NCI-H82 treated with DMSO at 0.1 percent for 48 hours (cell line): ENCODE results near the gene NR3C1.

Source experiments
- DNase-seq: peaks from one replicate; lab custom pipeline; 2025; ENCODE audit not compliant: unreplicated experiment; lab: John Stamatoyannopoulos, UW

NR3C1 gene

GRCh38 chr5:143315214-143315613, 88.3 kb downstream of the NR3C1 start:
- no peak for DNase-seq

- no peak for DNase-seq
These were observed 88.8 kb downstream of the NR3C1 start for GRCh38 chr5:143314659-143315058.

GRCh38 chr5:143314099-143314498, 89.4 kb downstream of the NR3C1 start:
- no peak for DNase-seq

- no peak for DNase-seq
These were observed 90.1 kb downstream of the NR3C1 start for GRCh38 chr5:143313298-143313852.

GRCh38 chr5:143312822-143313221, 90.7 kb downstream of the NR3C1 start:
- DNase-seq, result no peak

GRCh38 chr5:143311955-143312354, 91.5 kb downstream of the NR3C1 start:
- no peak for DNase-seq

- DNase-seq, result no peak
These were observed 92.1 kb downstream of the NR3C1 start for GRCh38 chr5:143311428-143311827.

GRCh38 chr5:143309661-143310431, 93.6 kb downstream of the NR3C1 start:
- no peak for DNase-seq

GRCh38 chr5:143308731-143309130, 94.8 kb downstream of the NR3C1 start:
- no peak for DNase-seq

- no peak for DNase-seq
These were observed 97.4 kb downstream of the NR3C1 start for GRCh38 chr5:143306040-143306439.

GRCh38 chr5:143304836-143305475, 98.5 kb downstream of the NR3C1 start:
- DNase-seq, result no peak

- peak; percentile 2 for DNase-seq
These were observed 101.0 kb downstream of the NR3C1 start for GRCh38 chr5:143302341-143303045.

- no peak for DNase-seq
These were observed 105.7 kb downstream of the NR3C1 start for GRCh38 chr5:143297756-143298155.

- DNase-seq, result no peak
These were observed 113.4 kb downstream of the NR3C1 start for GRCh38 chr5:143290125-143290524.

- DNase-seq, result no peak
These were observed 119.0 kb downstream of the NR3C1 start for GRCh38 chr5:143284521-143284920.

GRCh38 chr5:143284002-143284401, 119.5 kb downstream of the NR3C1 start:
- no peak for DNase-seq

GRCh38 chr5:143281226-143281625, 122.3 kb downstream of the NR3C1 start:
- no peak for DNase-seq

- no peak for DNase-seq
These were observed 123.8 kb downstream of the NR3C1 start for GRCh38 chr5:143279698-143280097.

GRCh38 chr5:143277536-143277935, 126.0 kb downstream of the NR3C1 start:
- DNase-seq, result no peak

- no peak for DNase-seq
These were observed 127.7 kb downstream of the NR3C1 start for GRCh38 chr5:143275512-143276363.

- no peak for DNase-seq
These were observed 128.5 kb downstream of the NR3C1 start for GRCh38 chr5:143274952-143275351.
